ENCODE data around the gene AUTS2.

AUTS2 gene

GRCh38 chr7:70347463-70348254 lies 749.4 kb downstream of the AUTS2 start:
- Histone ChIP-seq H3K27ac (ENCODE audit: low read depth, low read length) (no peak overlapping the region), H3K27me3 (ENCODE audit: control insufficient read depth, insufficient read depth, low read length) (no peaks in the 10 kb centered on the region), H3K9ac (ENCODE audit: low read length) (no peak overlapping the region), H3K36me3 (ENCODE audit: control insufficient read depth, insufficient read depth, low read length) (no peaks in the 10 kb centered on the region), H3K4me3 (ENCODE audit: low read length) (no peak overlapping the region), H3K4me1 (ENCODE audit: control insufficient read depth, insufficient read depth, low read length) (peaks cover 3% of the 10 kb centered on the region)

GRCh38 chr7:70349031-70349430 lies 750.8 kb downstream of the AUTS2 start:
- Histone ChIP-seq H3K4me1 (ENCODE audit: control insufficient read depth, insufficient read depth, low read length) (peaks cover 14% of the 10 kb centered on the region), H3K27ac (ENCODE audit: low read depth, low read length) (no peak overlapping the region), H3K9ac (ENCODE audit: low read length) (no peak overlapping the region), H3K27me3 (ENCODE audit: control insufficient read depth, insufficient read depth, low read length) (no peaks in the 10 kb centered on the region), H3K4me3 (ENCODE audit: low read length) (no peak overlapping the region), H3K36me3 (ENCODE audit: control insufficient read depth, insufficient read depth, low read length) (no peaks in the 10 kb centered on the region)

- Histone ChIP-seq H3K4me1 (ENCODE audit: control insufficient read depth, insufficient read depth, low read length) (peaks cover 15% of the 10 kb centered on the region), H3K27ac (ENCODE audit: low read depth, low read length) (no peak overlapping the region), H3K4me3 (ENCODE audit: low read length) (no peak overlapping the region), H3K36me3 (ENCODE audit: control insufficient read depth, insufficient read depth, low read length) (no peaks in the 10 kb centered on the region), H3K9ac (ENCODE audit: low read length) (no peak overlapping the region), H3K27me3 (ENCODE audit: control insufficient read depth, insufficient read depth, low read length) (no peaks in the 10 kb centered on the region)
Observed at GRCh38 chr7:70349819-70350218, 751.5 kb downstream of the AUTS2 start.

- no peak overlapping the region for H3K27ac ChIP-seq (ENCODE audit: low read depth, low read length)
- no peak overlapping the region for H3K4me3 ChIP-seq (ENCODE audit: low read length)
- no peaks in the 10 kb centered on the region for H3K27me3 ChIP-seq (ENCODE audit: control insufficient read depth, insufficient read depth, low read length)
- peaks cover 17% of the 10 kb centered on the region for H3K4me1 ChIP-seq (ENCODE audit: control insufficient read depth, insufficient read depth, low read length)
- no peaks in the 10 kb centered on the region for H3K36me3 ChIP-seq (ENCODE audit: control insufficient read depth, insufficient read depth, low read length)
- H3K9ac ChIP-seq (ENCODE audit: low read length), result no peak overlapping the region
Observed at GRCh38 chr7:70352088-70352487, 753.8 kb downstream of the AUTS2 start.

GRCh38 chr7:70352906-70353305 lies 754.6 kb downstream of the AUTS2 start:
- Histone ChIP-seq H3K4me1 (ENCODE audit: control insufficient read depth, insufficient read depth, low read length) (peaks cover 17% of the 10 kb centered on the region), H3K9ac (ENCODE audit: low read length) (no peak overlapping the region), H3K27me3 (ENCODE audit: control insufficient read depth, insufficient read depth, low read length) (no peaks in the 10 kb centered on the region), H3K4me3 (ENCODE audit: low read length) (no peak overlapping the region), H3K27ac (ENCODE audit: low read depth, low read length) (no peak overlapping the region), H3K36me3 (ENCODE audit: control insufficient read depth, insufficient read depth, low read length) (no peaks in the 10 kb centered on the region)

- peaks cover 17% of the 10 kb centered on the region for H3K4me1 ChIP-seq (ENCODE audit: control insufficient read depth, insufficient read depth, low read length)
- no peak overlapping the region for H3K4me3 ChIP-seq (ENCODE audit: low read length)
- no peak overlapping the region for H3K27ac ChIP-seq (ENCODE audit: low read depth, low read length)
- H3K9ac ChIP-seq (ENCODE audit: low read length), result no peak overlapping the region
- no peaks in the 10 kb centered on the region for H3K36me3 ChIP-seq (ENCODE audit: control insufficient read depth, insufficient read depth, low read length)
- H3K27me3 ChIP-seq (ENCODE audit: control insufficient read depth, insufficient read depth, low read length), result no peaks in the 10 kb centered on the region
Observed at GRCh38 chr7:70353330-70353945, 755.2 kb downstream of the AUTS2 start.

- H3K4me3 ChIP-seq (ENCODE audit: low read length), result no peak overlapping the region
- no peaks in the 10 kb centered on the region for H3K27me3 ChIP-seq (ENCODE audit: control insufficient read depth, insufficient read depth, low read length)
- peaks cover 17% of the 10 kb centered on the region for H3K4me1 ChIP-seq (ENCODE audit: control insufficient read depth, insufficient read depth, low read length)
- H3K36me3 ChIP-seq (ENCODE audit: control insufficient read depth, insufficient read depth, low read length), result no peaks in the 10 kb centered on the region
- no peak overlapping the region for H3K27ac ChIP-seq (ENCODE audit: low read depth, low read length)
- no peak overlapping the region for H3K9ac ChIP-seq (ENCODE audit: low read length)
Observed at GRCh38 chr7:70353946-70354335, 755.7 kb downstream of the AUTS2 start.

- Histone ChIP-seq H3K4me1 (ENCODE audit: control insufficient read depth, insufficient read depth, low read length) (peaks cover 17% of the 10 kb centered on the region), H3K4me3 (ENCODE audit: low read length) (no peak overlapping the region), H3K27ac (ENCODE audit: low read depth, low read length) (no peak overlapping the region), H3K36me3 (ENCODE audit: control insufficient read depth, insufficient read depth, low read length) (no peaks in the 10 kb centered on the region), H3K27me3 (ENCODE audit: control insufficient read depth, insufficient read depth, low read length) (no peaks in the 10 kb centered on the region), H3K9ac (ENCODE audit: low read length) (no peak overlapping the region)
Observed at GRCh38 chr7:70354409-70355169, 756.3 kb downstream of the AUTS2 start.

- Histone ChIP-seq H3K4me1 (ENCODE audit: control insufficient read depth, insufficient read depth, low read length) (peaks cover 17% of the 10 kb centered on the region), H3K27ac (ENCODE audit: low read depth, low read length) (no peak overlapping the region), H3K36me3 (ENCODE audit: control insufficient read depth, insufficient read depth, low read length) (no peaks in the 10 kb centered on the region), H3K27me3 (ENCODE audit: control insufficient read depth, insufficient read depth, low read length) (no peaks in the 10 kb centered on the region), H3K9ac (ENCODE audit: low read length) (no peak overlapping the region), H3K4me3 (ENCODE audit: low read length) (no peak overlapping the region)
Observed at GRCh38 chr7:70355198-70356020, 757.1 kb downstream of the AUTS2 start.

- Histone ChIP-seq H3K4me1 (ENCODE audit: control insufficient read depth, insufficient read depth, low read length) (peaks cover 17% of the 10 kb centered on the region), H3K36me3 (ENCODE audit: control insufficient read depth, insufficient read depth, low read length) (no peaks in the 10 kb centered on the region), H3K4me3 (ENCODE audit: low read length) (no peak overlapping the region), H3K9ac (ENCODE audit: low read length) (no peak overlapping the region), H3K27me3 (ENCODE audit: control insufficient read depth, insufficient read depth, low read length) (no peaks in the 10 kb centered on the region), H3K27ac (ENCODE audit: low read depth, low read length) (no peak overlapping the region)
Observed at GRCh38 chr7:70356085-70356786, 758.0 kb downstream of the AUTS2 start.

- no peak overlapping the region for H3K27ac ChIP-seq (ENCODE audit: low read depth, low read length)
- H3K27me3 ChIP-seq (ENCODE audit: control insufficient read depth, insufficient read depth, low read length), result no peaks in the 10 kb centered on the region
Observed at GRCh38 chr7:70356787-70357328, 758.6 kb downstream of the AUTS2 start.

More at GRCh38 chr7:70356787-70357328, 758.6 kb downstream of the AUTS2 start:
- Histone ChIP-seq H3K4me1 (ENCODE audit: control insufficient read depth, insufficient read depth, low read length) (peaks cover 17% of the 10 kb centered on the region), H3K9ac (ENCODE audit: low read length) (no peak overlapping the region), H3K4me3 (ENCODE audit: low read length) (no peak overlapping the region), H3K36me3 (ENCODE audit: control insufficient read depth, insufficient read depth, low read length) (no peaks in the 10 kb centered on the region)

All from rectal smooth muscle tissue (tissue), 1 donor.